ENCODE measurements around the gene SACM1L.
"Not testable (repeated sequence)": the region's sequence is repeated elsewhere in the genome, so short reads cannot be mapped to it uniquely, and the experiment has no call there.

GRCh38 chr3:45685722-45686121 lies 3.5 kb upstream of the SACM1L start:
- TF ChIP-seq RFX5 (IDR thresholded peaks at IDR 0.05; ENCODE audit: low read depth, low read length); KLF15 (CRISPR knock-in tag; IDR thresholded peaks at IDR 0.05; ENCODE audit: borderline replicate concordance): not testable (repeated sequence)
